GM08714 (cell line): ENCODE data around the gene TNIK.

Source experiments
- H3K4me3 ChIP-seq: fragments of 200-500 bp; sonication (Bioruptor generic); 2 replicates; pipeline ENCODE4 v1.5.1; 2014; ENCODE audit warnings: mild to moderate bottlenecking, low read length, inconsistent platforms
- ZNF274 ChIP-seq: IDR thresholded peaks from 2 replicates; pipeline ENCODE4 v1.6.1; 2012; ENCODE audit warnings: mild to moderate bottlenecking, low read depth, low read length

The TNIK gene

DNA sequence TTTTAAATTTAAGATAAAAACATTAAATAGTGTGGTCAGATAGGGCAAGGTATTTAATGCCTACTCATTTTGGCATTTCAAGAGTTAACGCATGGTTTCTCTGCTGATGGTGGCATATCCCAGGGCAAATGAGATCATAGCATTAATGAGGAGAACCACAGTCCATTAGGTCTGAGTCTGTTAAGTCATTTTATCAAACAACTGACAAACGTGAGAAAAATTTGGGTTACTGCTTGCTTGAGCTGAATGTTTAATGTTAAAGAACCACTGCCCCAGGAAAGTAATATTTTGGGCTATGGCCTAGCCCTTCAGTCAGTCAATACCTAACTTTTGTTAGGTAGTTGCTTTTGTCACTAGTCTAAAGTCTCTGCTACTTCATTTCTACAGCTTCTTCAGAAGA, 395.7 kb downstream of the TNIK start:
- no peak overlapping the region for H3K4me3 ChIP-seq
- TF ChIP-seq ZNF274, result no peak

DNA sequence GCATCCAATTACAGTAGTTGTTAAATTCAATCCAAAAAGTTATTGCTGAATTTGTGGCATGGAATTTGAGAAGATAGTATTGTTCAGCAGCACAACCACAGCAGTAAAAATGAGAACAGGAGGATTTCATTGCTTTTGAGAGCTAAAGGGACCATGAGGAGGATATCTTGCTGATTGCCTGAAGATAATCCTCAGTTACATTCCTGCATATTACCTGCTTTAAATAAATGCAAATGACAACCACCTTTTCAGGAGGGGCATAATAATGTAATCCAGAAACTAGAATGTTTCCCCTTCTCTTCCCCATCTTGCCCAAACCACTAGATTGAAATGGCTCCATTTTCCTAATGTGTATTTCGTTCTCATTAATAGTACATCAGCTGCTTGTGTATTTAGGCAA, 398.5 kb downstream of the TNIK start:
- TF ChIP-seq ZNF274, result no peak
- no peak overlapping the region for H3K4me3 ChIP-seq

GRCh38 chr3:171059978-171060377, 400.2 kb downstream of the TNIK start:
- TF ChIP-seq ZNF274, result no peak
- H3K4me3 ChIP-seq, result no peak overlapping the region

DNA sequence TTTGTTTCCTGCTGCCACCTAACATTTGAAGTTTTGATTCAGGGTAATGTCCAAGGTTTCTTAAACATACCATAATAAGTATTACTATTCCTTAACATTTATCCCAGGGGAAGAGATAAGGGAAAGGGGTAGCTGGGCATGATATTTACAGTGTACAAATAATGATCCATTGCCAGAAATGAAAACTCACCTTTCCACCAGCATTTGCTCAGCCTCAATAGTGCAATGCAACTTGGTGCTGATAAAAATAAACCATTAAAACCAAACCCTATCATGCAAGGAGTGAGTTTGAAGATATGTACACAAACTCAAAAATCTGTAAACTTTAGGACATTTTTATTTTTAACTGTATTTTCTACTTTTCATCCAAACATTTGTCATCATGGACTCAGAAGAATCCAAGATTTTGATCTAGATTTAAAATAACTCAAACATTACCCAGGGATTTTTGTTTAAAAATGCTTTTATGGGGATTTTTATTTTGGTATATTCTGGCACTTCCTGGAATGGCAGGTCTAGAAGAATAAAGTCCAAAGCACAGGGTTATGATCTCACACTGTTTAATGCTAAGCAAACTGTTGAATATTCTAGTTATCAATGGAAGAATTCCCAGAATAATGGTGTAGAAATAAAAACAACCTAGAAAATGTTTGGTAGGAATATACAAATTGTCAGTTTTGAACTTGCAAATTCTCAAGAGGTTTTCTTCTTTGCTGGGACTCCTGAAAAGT, 401.2 kb downstream of the TNIK start:
- TF ChIP-seq ZNF274, result no peak
- no peak overlapping the region for H3K4me3 ChIP-seq

DNA sequence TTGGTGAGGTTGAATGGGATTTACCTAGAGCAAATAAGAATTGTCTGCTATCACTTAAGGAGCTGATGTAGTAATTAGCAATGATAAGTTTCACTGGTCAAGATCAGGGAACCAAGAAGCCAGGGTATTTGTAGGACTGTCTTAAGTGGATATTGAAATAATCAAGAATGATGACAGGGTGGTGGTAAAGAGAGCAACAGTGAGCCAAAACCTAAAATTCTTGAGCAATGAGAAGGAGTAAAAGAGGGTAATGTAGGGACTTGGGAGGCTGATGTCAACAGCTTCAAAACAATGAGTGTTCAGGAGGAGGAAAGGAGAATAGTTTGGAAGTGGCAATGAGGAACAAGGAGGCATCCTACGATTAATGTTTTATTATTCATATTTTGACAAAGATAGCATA, 402.1 kb downstream of the TNIK start:
- no peak overlapping the region for H3K4me3 ChIP-seq
- TF ChIP-seq ZNF274, result no peak

- H3K4me3 ChIP-seq, result no peak overlapping the region
- no peak for TF ChIP-seq ZNF274
Observed at GRCh38 chr3:171057072-171057471, 403.1 kb downstream of the TNIK start.

DNA sequence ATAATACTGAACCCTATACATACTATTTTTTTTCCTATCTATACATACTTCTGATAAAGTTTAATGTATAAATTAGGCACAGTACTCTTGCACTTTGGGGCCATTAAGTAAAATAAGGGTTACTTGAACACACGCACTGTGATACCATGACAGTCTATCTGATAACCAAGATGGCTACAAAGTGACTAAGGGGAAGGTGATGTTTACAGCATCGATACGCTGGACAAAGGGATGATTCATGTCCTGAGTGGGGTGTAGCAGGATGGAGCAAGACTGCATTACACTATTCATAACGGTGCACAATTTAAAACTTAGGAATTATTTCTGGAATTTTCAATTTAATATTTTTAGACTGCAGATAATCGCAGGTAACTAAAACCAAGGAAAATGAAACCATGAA, 403.7 kb downstream of the TNIK start:
- TF ChIP-seq ZNF274, result no peak
- no peak overlapping the region for H3K4me3 ChIP-seq

GRCh38 chr3:171055336-171056178, 404.6 kb downstream of the TNIK start:
- no peak overlapping the region for H3K4me3 ChIP-seq
- no peak for TF ChIP-seq ZNF274

DNA sequence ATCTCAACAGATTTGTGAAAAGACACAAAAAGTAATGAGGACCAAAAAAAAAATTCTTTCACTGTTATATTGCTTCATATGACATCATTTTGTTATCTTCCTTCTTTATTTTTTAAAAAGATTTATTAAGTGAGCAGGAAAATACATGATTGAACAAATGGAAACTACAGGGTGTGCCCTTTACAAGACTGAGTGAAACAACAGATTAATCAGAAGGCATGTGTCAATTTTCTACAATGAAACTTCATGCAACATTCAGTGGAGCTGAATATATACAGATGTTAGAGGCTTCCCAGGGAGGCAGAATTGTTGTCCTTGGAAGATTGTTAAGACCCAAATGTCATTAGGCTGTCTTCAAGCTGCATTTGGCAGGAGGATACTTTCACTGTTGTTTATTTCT, 405.3 kb downstream of the TNIK start:
- no peak for TF ChIP-seq ZNF274
- H3K4me3 ChIP-seq, result no peak overlapping the region

- TF ChIP-seq ZNF274, result no peak
- no peak overlapping the region for H3K4me3 ChIP-seq
Observed at GRCh38 chr3:171054231-171054630, 406.0 kb downstream of the TNIK start.

- no peak for TF ChIP-seq ZNF274
- no peak overlapping the region for H3K4me3 ChIP-seq
Observed at GRCh38 chr3:171049861-171050444, 410.3 kb downstream of the TNIK start.

DNA sequence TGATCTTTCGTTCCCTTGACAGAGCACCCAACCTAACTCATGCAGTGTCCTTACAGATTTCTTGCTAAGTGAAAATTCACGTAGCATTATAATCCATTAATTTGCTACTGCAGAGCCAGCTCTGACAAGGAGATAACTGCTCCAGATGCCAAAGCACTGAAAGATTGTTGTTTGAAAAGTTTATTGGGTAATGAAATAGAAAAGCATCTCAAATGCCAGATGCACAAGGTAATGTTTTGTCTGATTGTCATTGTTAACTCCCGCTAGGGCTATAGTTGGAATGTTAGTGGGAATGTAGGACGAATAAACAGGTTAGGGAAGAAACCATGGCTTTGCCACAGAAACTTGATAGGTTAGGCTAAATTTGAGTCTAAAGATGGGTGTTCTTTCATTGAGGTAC, 413.4 kb downstream of the TNIK start:
- no peak for TF ChIP-seq ZNF274
- H3K4me3 ChIP-seq, result no peak overlapping the region

DNA sequence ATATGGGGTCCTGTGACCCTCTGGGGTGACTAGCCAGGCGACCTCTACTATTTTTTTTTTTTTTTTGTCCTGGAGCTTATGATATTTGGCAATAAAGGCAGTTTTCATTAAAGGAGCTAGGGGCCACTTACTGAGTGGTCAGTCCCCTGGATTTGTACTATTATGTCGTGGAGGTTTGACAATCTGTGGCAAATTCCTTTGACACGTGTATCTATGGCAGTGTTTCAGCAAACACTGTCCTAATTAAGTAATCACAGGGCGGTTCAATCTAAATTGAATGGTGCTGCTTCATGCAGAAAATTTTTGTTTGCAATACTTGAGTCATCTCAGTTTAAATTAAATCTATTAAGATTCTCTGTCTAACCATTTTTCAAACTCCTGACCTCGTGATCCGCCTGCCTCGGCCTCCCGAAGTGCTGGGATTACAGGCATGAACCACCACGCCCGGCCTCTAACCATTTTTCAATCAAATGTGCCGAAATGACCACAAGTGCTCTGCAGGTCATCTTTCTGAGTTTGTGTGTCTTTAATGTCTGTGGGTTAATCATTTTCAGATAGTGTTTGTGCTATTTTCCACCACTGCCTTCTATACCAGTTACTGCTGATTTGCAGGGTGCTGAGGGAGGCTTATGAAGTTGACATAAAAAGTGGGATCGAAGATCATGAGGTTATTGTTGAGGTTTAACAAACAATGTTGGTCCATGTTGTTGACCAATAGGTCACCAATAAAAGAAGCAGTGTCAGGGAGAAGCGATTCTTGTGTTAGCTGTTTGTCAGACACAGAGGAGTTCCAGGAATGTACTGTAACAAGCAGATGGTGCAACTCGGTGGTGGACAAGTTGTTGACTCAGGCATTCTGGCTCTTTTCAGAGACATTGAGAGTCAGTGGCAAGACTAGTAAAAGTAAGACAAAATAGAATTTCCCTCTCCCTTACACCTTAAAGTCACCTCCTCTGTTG, 415.1 kb downstream of the TNIK start:
- TF ChIP-seq ZNF274, result no peak

GRCh38 chr3:171044384-171044783, 415.8 kb downstream of the TNIK start:
- H3K4me3 ChIP-seq, result no peak overlapping the region
- no peak for TF ChIP-seq ZNF274

More for the DNA sequence above, 415.1 kb downstream of the TNIK start:
- no peak overlapping the region for H3K4me3 ChIP-seq
